MG63 (cell line): ENCODE measurements around the gene COL27A1. TPM values are rescaled to one million over a fixed set of nuclear protein-coding genes. Genes with fewer than 3 reads are reported as not detected.
A peak's percentile ranks its signal among the peaks of the same experiment; 100 is the strongest.

Experiments
- DNase-seq: peaks from one replicate; pipeline ENCODE4 v3.0.0-alpha.2; 2020
- H3K27me3 ChIP-seq: fragments of 250-450 bp; sonication (Bioruptor Pico); 2 replicates; pipeline ENCODE4 v1.5.1; 2020; ENCODE audit warnings: mild to moderate bottlenecking, moderate library complexity
- H3K36me3 ChIP-seq: fragments of 250-450 bp; sonication (Bioruptor Pico); 2 replicates; pipeline ENCODE4 v1.5.1; 2020; ENCODE audit warnings: mild to moderate bottlenecking, moderate library complexity
- H3K4me3 ChIP-seq: fragments of 250-450 bp; sonication (Bioruptor Pico); 2 replicates; pipeline ENCODE4 v1.5.1; 2020; ENCODE audit warnings: mild to moderate bottlenecking, moderate library complexity
- H3K9me3 ChIP-seq: fragments of 250-450 bp; sonication (Bioruptor Pico); 2 replicates; pipeline ENCODE4 v1.5.1; 2020; ENCODE audit warnings: mild to moderate bottlenecking, moderate library complexity
- total RNA-seq: library from RNA; depleted of rRNA; stranded (reverse); fragments of >200 nt; shearing (Covaris generic); gene quantifications from 2 replicates; pipeline ENCODE4 v1.2.3, GENCODE V29; 2014; ENCODE audit warnings: low replicate concordance

COL27A1 gene
- total RNA-seq, 1 experiment from 2014 or later: 1.3 TPM

GRCh38 chr9:114247491-114247890, 92.2 kb downstream of the COL27A1 start:
- H3K9me3 ChIP-seq: no peaks in the 10 kb centered on the region
- no peaks in the 10 kb centered on the region for H3K36me3 ChIP-seq
- no peaks in the 10 kb centered on the region for H3K27me3 ChIP-seq
- DNase-seq: no peak
- H3K4me3 ChIP-seq: no peak overlapping the region

GRCh38 chr9:114248299-114248707, 93.0 kb downstream of the COL27A1 start:
- Histone ChIP-seq H3K4me3 (no peak overlapping the region), H3K9me3 (no peaks in the 10 kb centered on the region), H3K36me3 (no peaks in the 10 kb centered on the region), H3K27me3 (no peaks in the 10 kb centered on the region)
- DNase-seq: no peak

- Histone ChIP-seq H3K9me3 (no peaks in the 10 kb centered on the region), H3K36me3 (no peaks in the 10 kb centered on the region), H3K27me3 (no peaks in the 10 kb centered on the region), H3K4me3 (no peak overlapping the region)
- no peak for DNase-seq
Observed at GRCh38 chr9:114249424-114250234, 94.3 kb downstream of the COL27A1 start.

GRCh38 chr9:114250235-114250568, 94.9 kb downstream of the COL27A1 start:
- no peak overlapping the region for H3K4me3 ChIP-seq
- DNase-seq: peak; percentile 92
- H3K27me3 ChIP-seq: no peaks in the 10 kb centered on the region
- H3K36me3 ChIP-seq: no peaks in the 10 kb centered on the region
- H3K9me3 ChIP-seq: no peaks in the 10 kb centered on the region

GRCh38 chr9:114250648-114251047, 95.3 kb downstream of the COL27A1 start:
- Histone ChIP-seq H3K9me3 (no peaks in the 10 kb centered on the region), H3K4me3 (no peak overlapping the region), H3K27me3 (no peaks in the 10 kb centered on the region), H3K36me3 (no peaks in the 10 kb centered on the region)
- DNase-seq: no peak

- Histone ChIP-seq H3K4me3 (no peak overlapping the region), H3K27me3 (no peaks in the 10 kb centered on the region), H3K36me3 (no peaks in the 10 kb centered on the region), H3K9me3 (no peaks in the 10 kb centered on the region)
- DNase-seq: no peak
Observed at GRCh38 chr9:114252394-114252793, 97.1 kb downstream of the COL27A1 start.

- no peak overlapping the region for H3K4me3 ChIP-seq
- H3K27me3 ChIP-seq: no peaks in the 10 kb centered on the region
- no peaks in the 10 kb centered on the region for H3K9me3 ChIP-seq
- no peaks in the 10 kb centered on the region for H3K36me3 ChIP-seq
- DNase-seq: no peak
Observed at GRCh38 chr9:114256827-114257328, 101.5 kb downstream of the COL27A1 start.

GRCh38 chr9:114258218-114258617, 102.9 kb downstream of the COL27A1 start:
- Histone ChIP-seq H3K36me3 (no peaks in the 10 kb centered on the region), H3K9me3 (no peaks in the 10 kb centered on the region), H3K4me3 (no peak overlapping the region), H3K27me3 (no peaks in the 10 kb centered on the region)
- DNase-seq: no peak

GRCh38 chr9:114258866-114259797, 103.8 kb downstream of the COL27A1 start:
- no peaks in the 10 kb centered on the region for H3K36me3 ChIP-seq
- no peak overlapping the region for H3K4me3 ChIP-seq
- no peaks in the 10 kb centered on the region for H3K9me3 ChIP-seq
- H3K27me3 ChIP-seq: no peaks in the 10 kb centered on the region
- no peak for DNase-seq

GRCh38 chr9:114259798-114260523, 104.6 kb downstream of the COL27A1 start:
- H3K9me3 ChIP-seq: no peaks in the 10 kb centered on the region
- no peak overlapping the region for H3K4me3 ChIP-seq
- no peaks in the 10 kb centered on the region for H3K36me3 ChIP-seq
- no peaks in the 10 kb centered on the region for H3K27me3 ChIP-seq
- no peak for DNase-seq

GRCh38 chr9:114261026-114261425, 105.7 kb downstream of the COL27A1 start:
- DNase-seq: no peak
- Histone ChIP-seq H3K27me3 (no peaks in the 10 kb centered on the region), H3K36me3 (no peaks in the 10 kb centered on the region)

GRCh38 chr9:114261987-114262386, 106.7 kb downstream of the COL27A1 start:
- no peak for DNase-seq
- Histone ChIP-seq H3K36me3 (no peaks in the 10 kb centered on the region), H3K9me3 (no peaks in the 10 kb centered on the region), H3K27me3 (no peaks in the 10 kb centered on the region), H3K4me3 (no peak overlapping the region)

More at GRCh38 chr9:114261026-114261425, 105.7 kb downstream of the COL27A1 start:
- H3K9me3 ChIP-seq: no peaks in the 10 kb centered on the region
- no peak overlapping the region for H3K4me3 ChIP-seq

- DNase-seq: no peak
- Histone ChIP-seq H3K36me3 (no peaks in the 10 kb centered on the region), H3K27me3 (no peaks in the 10 kb centered on the region), H3K4me3 (no peak overlapping the region), H3K9me3 (no peaks in the 10 kb centered on the region)
Observed at GRCh38 chr9:114263853-114264510, 108.6 kb downstream of the COL27A1 start.

- no peaks in the 10 kb centered on the region for H3K36me3 ChIP-seq
- H3K4me3 ChIP-seq: no peak overlapping the region
- no peak for DNase-seq
- no peaks in the 10 kb centered on the region for H3K27me3 ChIP-seq
- no peaks in the 10 kb centered on the region for H3K9me3 ChIP-seq
Observed at GRCh38 chr9:114264806-114265550, 109.6 kb downstream of the COL27A1 start.

- no peaks in the 10 kb centered on the region for H3K27me3 ChIP-seq
- no peaks in the 10 kb centered on the region for H3K36me3 ChIP-seq
- H3K4me3 ChIP-seq: no peak overlapping the region
- peak; percentile 16 for DNase-seq
- no peaks in the 10 kb centered on the region for H3K9me3 ChIP-seq
Observed at GRCh38 chr9:114266969-114267368, 111.6 kb downstream of the COL27A1 start.

GRCh38 chr9:114269023-114269422, 113.7 kb downstream of the COL27A1 start:
- H3K9me3 ChIP-seq: no peaks in the 10 kb centered on the region
- no peak overlapping the region for H3K4me3 ChIP-seq
- H3K27me3 ChIP-seq: no peaks in the 10 kb centered on the region
- no peaks in the 10 kb centered on the region for H3K36me3 ChIP-seq
- no peak for DNase-seq
